Subcutaneous abdominal adipose tissue (tissue), 5 donors: ENCODE data around the gene ZNF236.

Experiments used
- H3K27ac ChIP-seq: one replicate; pipeline ENCODE4 v1.7.0; 2013; ENCODE audit warnings: low read depth, mild to moderate bottlenecking, inconsistent platforms, low read length, moderate library complexity
- H3K27me3 ChIP-seq, 5 donors: one replicate each; pipeline ENCODE4 v1.7.0; 2013; ENCODE audit warnings: low read length in 5 of 5, inconsistent platforms in 1 of 5; ENCODE audit not compliant: control insufficient read depth in 5 of 5, insufficient read depth in 4 of 5
- H3K36me3 ChIP-seq, 5 donors: one replicate each; pipeline ENCODE4 v1.7.0; 2013; ENCODE audit warnings: low read length in 5 of 5; ENCODE audit not compliant: control insufficient read depth in 5 of 5, insufficient read depth in 5 of 5
- H3K4me1 ChIP-seq, 5 donors: one replicate each; pipeline ENCODE4 v1.7.0; 2013; ENCODE audit warnings: low read length in 5 of 5, mild to moderate bottlenecking in 3 of 5, moderate library complexity in 1 of 5; ENCODE audit not compliant: control insufficient read depth in 5 of 5, insufficient read depth in 5 of 5
- H3K4me3 ChIP-seq, 5 donors: one replicate each; pipeline ENCODE4 v1.7.0; 2013; ENCODE audit warnings: low read length in 5 of 5, low read depth in 1 of 5
- H3K9ac ChIP-seq, 5 donors: one replicate each; pipeline ENCODE4 v1.7.0; 2013; ENCODE audit warnings: low read length in 5 of 5, mild to moderate bottlenecking in 4 of 5, moderate library complexity in 3 of 5
- H3K9me3 ChIP-seq, 5 donors: one replicate each; pipeline ENCODE4 v1.7.0; 2013; ENCODE audit warnings: low read length in 5 of 5; ENCODE audit not compliant: control insufficient read depth in 5 of 5
- donor health status: healthy.
- donor health status: healthy.
- donor health status: healthy.
- donor health status: healthy.
- donor health status: healthy.

ZNF236 gene

GRCh38 chr18:76973520-76974266 lies 151.3 kb downstream of the ZNF236 start:
- H3K9ac ChIP-seq = no peak overlapping the region
- peaks cover 0 to 18% (median 7%) of the 10 kb centered on the region in 5 donors for H3K36me3 ChIP-seq
- H3K27me3 ChIP-seq = no peaks in the 10 kb centered on the region
- peaks cover 0 to 4% (median 0%) of the 10 kb centered on the region in 5 donors for H3K4me1 ChIP-seq
- H3K9me3 ChIP-seq = no peaks in the 10 kb centered on the region
- H3K4me3 ChIP-seq = no peak overlapping the region
- no peak overlapping the region for H3K27ac ChIP-seq

- H3K9ac ChIP-seq = no peak overlapping the region
- no peaks in the 10 kb centered on the region for H3K27me3 ChIP-seq
- no peak overlapping the region for H3K27ac ChIP-seq
- H3K36me3 ChIP-seq = peaks cover 0 to 17% (median 2%) of the 10 kb centered on the region in 5 donors
- no peak overlapping the region for H3K4me3 ChIP-seq
- H3K9me3 ChIP-seq = no peaks in the 10 kb centered on the region
- peaks cover 0 to 4% (median 0%) of the 10 kb centered on the region in 5 donors for H3K4me1 ChIP-seq
These were observed 152.0 kb downstream of the ZNF236 start for GRCh38 chr18:76974386-76974785.

GRCh38 chr18:76975577-76976110 lies 153.3 kb downstream of the ZNF236 start:
- Histone ChIP-seq H3K27me3 (no peaks in the 10 kb centered on the region), H3K36me3 (peaks cover 0 to 21% (median 2%) of the 10 kb centered on the region in 5 donors), H3K4me1 (peaks cover 3 to 12% (median 9%) of the 10 kb centered on the region in 5 donors), H3K9ac (no peak overlapping the region), H3K4me3 (no peak overlapping the region), H3K27ac (no peak overlapping the region), H3K9me3 (no peaks in the 10 kb centered on the region)

- H3K4me1 ChIP-seq = peaks cover 4 to 24% (median 24%) of the 10 kb centered on the region in 5 donors
- no peaks in the 10 kb centered on the region for H3K9me3 ChIP-seq
- H3K9ac ChIP-seq = no peak overlapping the region
- peaks cover 0 to 19% (median 2%) of the 10 kb centered on the region in 5 donors for H3K36me3 ChIP-seq
- no peaks in the 10 kb centered on the region for H3K27me3 ChIP-seq
- no peak overlapping the region for H3K4me3 ChIP-seq
- no peak overlapping the region for H3K27ac ChIP-seq
These were observed 154.8 kb downstream of the ZNF236 start for GRCh38 chr18:76977108-76977621.

- H3K27ac ChIP-seq = no peak overlapping the region
- peaks cover 4 to 26% (median 24%) of the 10 kb centered on the region in 5 donors for H3K4me1 ChIP-seq
- H3K9me3 ChIP-seq = no peaks in the 10 kb centered on the region
- no peak overlapping the region for H3K4me3 ChIP-seq
- H3K36me3 ChIP-seq = peaks cover 0 to 18% (median 2%) of the 10 kb centered on the region in 5 donors
- H3K9ac ChIP-seq = no peak overlapping the region
- no peaks in the 10 kb centered on the region for H3K27me3 ChIP-seq
These were observed 155.4 kb downstream of the ZNF236 start for GRCh38 chr18:76977684-76978232.

- H3K27ac ChIP-seq = no peak overlapping the region
- H3K36me3 ChIP-seq = peaks cover 0 to 16% (median 2%) of the 10 kb centered on the region in 5 donors
- no peaks in the 10 kb centered on the region for H3K27me3 ChIP-seq
- no peak overlapping the region for H3K9ac ChIP-seq
- no peak overlapping the region for H3K4me3 ChIP-seq
- no peaks in the 10 kb centered on the region for H3K9me3 ChIP-seq
- peaks cover 4 to 34% (median 32%) of the 10 kb centered on the region in 5 donors for H3K4me1 ChIP-seq
These were observed 156.3 kb downstream of the ZNF236 start for GRCh38 chr18:76978616-76979015.

GRCh38 chr18:76979111-76979751 lies 156.9 kb downstream of the ZNF236 start:
- H3K9ac ChIP-seq = no peak overlapping the region
- no peak overlapping the region for H3K4me3 ChIP-seq
- peaks cover 4 to 36% (median 32%) of the 10 kb centered on the region in 5 donors for H3K4me1 ChIP-seq
- H3K9me3 ChIP-seq = no peaks in the 10 kb centered on the region
- H3K36me3 ChIP-seq = peaks cover 0 to 11% (median 0%) of the 10 kb centered on the region in 5 donors
- no peak overlapping the region for H3K27ac ChIP-seq
- H3K27me3 ChIP-seq = no peaks in the 10 kb centered on the region

- Histone ChIP-seq H3K36me3 (peaks cover 0 to 11% (median 0%) of the 10 kb centered on the region in 5 donors), H3K27me3 (no peaks in the 10 kb centered on the region), H3K9me3 (no peaks in the 10 kb centered on the region), H3K4me1 (peaks cover 4 to 36% (median 32%) of the 10 kb centered on the region in 5 donors), H3K27ac (no peak overlapping the region), H3K4me3 (peak overlapping the region in 1 of 5 donors; percentile 17), H3K9ac (no peak overlapping the region)
These were observed 157.5 kb downstream of the ZNF236 start for GRCh38 chr18:76979906-76980305.

GRCh38 chr18:76980663-76981395 lies 158.5 kb downstream of the ZNF236 start:
- Histone ChIP-seq H3K36me3 (peaks cover 0 to 11% (median 0%) of the 10 kb centered on the region in 5 donors), H3K9ac (no peak overlapping the region), H3K27me3 (no peaks in the 10 kb centered on the region), H3K9me3 (no peaks in the 10 kb centered on the region), H3K4me1 (peaks cover 4 to 36% (median 32%) of the 10 kb centered on the region in 5 donors), H3K4me3 (peak overlapping the region; percentile 10 to 51 (median 40)), H3K27ac (peak overlapping the region; percentile 46)
